ENCODE data around the gene NEB. TPM values are rescaled to one million over a fixed set of nuclear protein-coding genes. Genes with fewer than 3 reads are reported as not detected.

NEB gene
- total and polyA plus RNA-seq, 2 of the 13 experiments (the other 11 are each of a cell fraction or from before 2014, with no cell fraction given), result 0.21 to 0.24 TPM

DNA sequence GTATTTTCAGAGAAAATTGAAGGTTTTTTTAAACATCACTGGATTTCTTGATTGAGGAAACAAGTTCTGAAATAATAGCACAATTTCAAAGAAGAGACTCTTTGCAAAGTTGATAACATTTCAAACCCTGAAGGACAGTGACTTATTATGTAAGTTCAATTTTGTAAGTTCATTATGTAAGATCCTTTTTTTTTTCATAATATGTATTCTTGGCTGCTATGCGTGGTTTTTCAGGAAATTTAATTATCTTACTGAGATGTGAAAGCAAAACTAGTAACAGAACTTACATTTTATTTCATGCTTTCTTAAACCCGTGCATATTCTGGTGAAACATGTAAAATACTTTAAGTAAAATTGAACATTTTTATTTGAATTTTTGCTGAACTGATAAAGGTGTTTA, 259.2 kb downstream of the NEB start:
- POLR2A ChIA-PET, result no interaction called here

More for the DNA sequence above, 259.2 kb downstream of the NEB start:
- peaks cover 13 to 56% of the 10 kb centered on the region in 2 experiments for H3K36me3 ChIP-seq (replicated peaks in 1 of 2; ENCODE audit: control insufficient read depth in 1 of 2, insufficient read depth in 2 of 2, low read length in 2 of 2)
- ATAC-seq, result no peak
- in situ Hi-C loops (cut with HindIII; ENCODE audit: extremely low pct_ligation_motif_present, low pct_unique_long_range_greater_than_20kb), result no loop called here
- no peak overlapping the region for H2AFZ ChIP-seq (ENCODE audit: low read length)
- H3K9ac ChIP-seq (ENCODE audit: insufficient read depth, low read depth, low read length), result no peak overlapping the region
- no peak for FAIRE-seq
- WGBS (ENCODE audit: low lambda C conversion rate), result 97% methylated on average over 2 of the region's 2 CpGs
- H3K4me2 ChIP-seq (ENCODE audit: low read depth, low read length), result no peak overlapping the region
- H3K27me3 ChIP-seq (ENCODE audit: control insufficient read depth in 1 of 2, insufficient read depth in 2 of 2, low read length in 2 of 2), result no peaks in the 10 kb centered on the region
- H3K27ac ChIP-seq (ENCODE audit: extremely low read length, insufficient read depth, low read length), result no peak overlapping the region
- no peak overlapping the region for H3K4me3 ChIP-seq (replicated peaks in 1 of 3; ENCODE audit: insufficient read depth in 1 of 3, low read depth in 2 of 3, low read length in 3 of 3)
- DNase-seq (ENCODE audit: low spot score), result no peak
- intact Hi-C loops (cut with micrococcal nuclease; ENCODE audit: unreplicated experiment), result no loop called here
- no peaks in the 10 kb centered on the region for H3K9me3 ChIP-seq (ENCODE audit: low read length)
- H3K4me1 ChIP-seq (ENCODE audit: insufficient read depth, low read length), result no peaks in the 10 kb centered on the region
- no TSS peak for BruUV-seq (replicated peaks)
- CTCF ChIA-PET (ENCODE audit: low intra/inter-chr PET ratio, low total read pairs), result no interaction called here
- H4K20me1 ChIP-seq (ENCODE audit: insufficient read depth, low read length), result no peaks in the 10 kb centered on the region
- H3K79me2 ChIP-seq (ENCODE audit: insufficient read depth, low read length), result no peaks in the 10 kb centered on the region
- no peak for TF ChIP-seq SRY (CRISPR knock-in tag; IDR thresholded peaks at IDR 0.05)
- TF ChIP-seq SYNCRIP (IDR thresholded peaks at IDR 0.05; ENCODE audit: insufficient read depth, low read depth, low read length), result no peak
- no peak for TF ChIP-seq ZNF407 (CRISPR knock-in tag; IDR thresholded peaks at IDR 0.05; ENCODE audit: not compliant biosample characterization)
- no peak for TF ChIP-seq ZNF280D (CRISPR knock-in tag; IDR thresholded peaks at IDR 0.05)
- no peak for TF ChIP-seq ZNF558 (CRISPR knock-in tag; IDR thresholded peaks at IDR 0.05; ENCODE audit: borderline replicate concordance)
- TF ChIP-seq ZSCAN25 (CRISPR knock-in tag; IDR thresholded peaks at IDR 0.05), result no peak
- no peak for TF ChIP-seq SATB2 (CRISPR knock-in tag; IDR thresholded peaks at IDR 0.05)
- no peak for TF ChIP-seq ZNF251 (CRISPR knock-in tag; IDR thresholded peaks at IDR 0.05)
- no peak for TF ChIP-seq THAP8 (CRISPR knock-in tag; IDR thresholded peaks at IDR 0.05; ENCODE audit: borderline replicate concordance)
- TF ChIP-seq PAX8 (CRISPR knock-in tag; IDR thresholded peaks at IDR 0.05; ENCODE audit: borderline replicate concordance), result no peak
- TF ChIP-seq ZFP90 (CRISPR knock-in tag; IDR thresholded peaks at IDR 0.05; ENCODE audit: borderline replicate concordance), result no peak
- TF ChIP-seq IRF2 (CRISPR knock-in tag; IDR thresholded peaks at IDR 0.05), result no peak
- no peak for TF ChIP-seq RBM39 (IDR thresholded peaks at IDR 0.05; ENCODE audit: low read depth, low read length, poor library complexity, severe bottlenecking)
